Measurements from ENCODE around the gene MDM1.

The MDM1 gene, protein sequence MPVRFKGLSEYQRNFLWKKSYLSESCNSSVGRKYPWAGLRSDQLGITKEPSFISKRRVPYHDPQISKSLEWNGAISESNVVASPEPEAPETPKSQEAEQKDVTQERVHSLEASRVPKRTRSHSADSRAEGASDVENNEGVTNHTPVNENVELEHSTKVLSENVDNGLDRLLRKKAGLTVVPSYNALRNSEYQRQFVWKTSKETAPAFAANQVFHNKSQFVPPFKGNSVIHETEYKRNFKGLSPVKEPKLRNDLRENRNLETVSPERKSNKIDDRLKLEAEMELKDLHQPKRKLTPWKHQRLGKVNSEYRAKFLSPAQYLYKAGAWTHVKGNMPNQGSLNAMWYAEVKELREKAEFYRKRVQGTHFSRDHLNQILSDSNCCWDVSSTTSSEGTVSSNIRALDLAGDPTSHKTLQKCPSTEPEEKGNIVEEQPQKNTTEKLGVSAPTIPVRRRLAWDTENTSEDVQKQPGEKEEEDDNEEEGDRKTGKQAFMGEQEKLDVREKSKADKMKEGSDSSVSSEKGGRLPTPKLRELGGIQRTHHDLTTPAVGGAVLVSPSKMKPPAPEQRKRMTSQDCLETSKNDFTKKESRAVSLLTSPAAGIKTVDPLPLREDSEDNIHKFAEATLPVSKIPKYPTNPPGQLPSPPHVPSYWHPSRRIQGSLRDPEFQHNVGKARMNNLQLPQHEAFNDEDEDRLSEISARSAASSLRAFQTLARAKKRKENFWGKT
- long read RNA-seq, donor 1, partial matches to known transcripts: 0 of 5 reads
- long read RNA-seq, donor 1, other reads (novel, unspliced or antisense): 0 of 5 reads
- long read RNA-seq, donor 2, partial matches to known transcripts: 0 of 3 reads
- long read RNA-seq, donor 2, other reads (novel, unspliced or antisense): 0 of 3 reads
- long read RNA-seq, donor 3: 0 reads
- long read RNA-seq, donor 4, partial matches to known transcripts: 0 of 4 reads
- long read RNA-seq, donor 4, other reads (novel, unspliced or antisense): 0 of 4 reads
- long read RNA-seq, donor 5, partial matches to known transcripts: 0 of 4 reads
- long read RNA-seq, donor 5, other reads (novel, unspliced or antisense): 0 of 4 reads
- long read RNA-seq, donor 6, partial matches to known transcripts: 0 of 4 reads
- long read RNA-seq, donor 6, other reads (novel, unspliced or antisense): 0 of 4 reads
- long read RNA-seq, donor 7, partial matches to known transcripts: 0 of 3 reads
- long read RNA-seq, donor 7, other reads (novel, unspliced or antisense): 0 of 3 reads
- long read RNA-seq, donor 8, partial matches to known transcripts: 0 of 4 reads
- long read RNA-seq, donor 8, other reads (novel, unspliced or antisense): 0 of 4 reads

DNA sequence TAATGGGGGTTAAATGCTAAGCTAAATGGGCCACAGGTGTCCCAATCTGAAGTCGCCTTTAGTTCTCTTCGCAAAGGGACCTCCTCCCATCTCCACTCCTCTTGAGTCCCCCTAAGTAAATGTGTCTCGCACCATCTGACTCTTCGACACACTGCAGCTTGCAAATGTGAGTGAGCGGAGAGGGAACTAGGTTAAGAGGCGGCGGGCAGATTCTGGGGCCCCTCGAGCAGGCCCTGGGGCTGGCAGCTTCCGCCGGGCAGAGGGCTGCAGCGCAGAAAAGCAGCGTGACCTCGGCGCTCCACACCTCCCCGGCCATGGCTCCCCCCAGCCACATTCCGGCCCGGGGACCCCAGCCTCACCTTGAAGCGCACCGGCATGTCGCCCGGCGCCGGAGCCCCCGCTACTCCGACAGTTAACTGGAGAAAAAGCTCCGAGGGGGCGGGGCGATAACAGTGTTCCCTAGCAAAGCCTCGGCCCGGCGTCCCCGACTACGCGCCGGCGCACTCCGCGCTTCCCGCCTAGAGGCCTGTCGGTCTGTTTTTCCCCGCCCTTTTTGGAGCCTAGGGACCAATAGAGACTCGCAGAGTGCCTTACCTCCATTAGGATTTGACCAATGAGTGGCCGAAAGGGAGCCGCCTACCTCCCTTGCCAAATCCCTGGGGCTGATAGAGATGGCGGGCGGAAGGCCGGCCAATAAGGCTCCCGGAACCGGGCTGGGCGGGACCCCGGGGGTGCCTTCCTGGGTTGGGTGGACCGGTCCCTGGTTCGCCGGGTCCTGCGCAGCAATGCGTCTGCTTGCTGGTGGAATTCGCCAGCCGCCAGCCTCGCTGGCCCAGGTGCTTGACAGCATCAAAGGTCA, at the start of gene MDM1:
Gene MDM1, minus strand, starts transcription at position 494 of the 859 bp plus-strand sequence. Its CDS starts 117 bp downstream, at position 377.
- peak; percentile 89 for DNase-seq

DNA sequence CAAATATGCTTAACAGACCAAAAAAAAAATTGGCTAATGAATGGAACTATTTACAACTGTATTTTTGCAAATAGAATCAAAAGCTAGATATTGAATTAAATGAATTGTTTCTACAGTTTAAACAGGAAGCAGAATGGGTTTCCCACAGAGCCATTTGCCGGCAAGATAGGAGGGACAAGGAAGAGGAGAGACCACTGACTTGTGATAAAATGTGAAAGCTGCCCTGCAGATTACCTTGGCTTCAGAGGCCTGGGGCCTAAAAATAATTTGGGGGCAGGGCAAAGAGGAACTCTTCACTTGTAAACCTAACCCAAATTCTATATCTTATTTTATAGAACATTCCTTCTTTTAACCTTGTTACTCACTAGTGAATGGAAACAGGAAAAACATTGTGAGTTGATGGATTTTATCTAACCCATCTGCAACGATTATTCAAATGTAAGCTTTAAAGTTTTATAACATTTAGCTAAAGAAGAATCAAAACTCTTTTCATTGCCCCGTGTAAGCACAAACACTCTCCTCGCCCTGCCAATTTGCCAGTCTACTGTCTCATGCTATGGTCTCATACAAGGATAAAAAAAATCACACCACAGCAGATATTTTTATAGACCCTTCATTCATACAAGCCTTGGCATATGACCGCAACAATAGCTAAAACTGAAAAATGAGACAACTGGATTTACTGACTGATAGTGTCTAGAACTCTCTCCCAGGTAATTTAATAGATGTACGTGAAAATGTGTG, 49.5 kb upstream of the MDM1 start:
- no peak for DNase-seq

DNA sequence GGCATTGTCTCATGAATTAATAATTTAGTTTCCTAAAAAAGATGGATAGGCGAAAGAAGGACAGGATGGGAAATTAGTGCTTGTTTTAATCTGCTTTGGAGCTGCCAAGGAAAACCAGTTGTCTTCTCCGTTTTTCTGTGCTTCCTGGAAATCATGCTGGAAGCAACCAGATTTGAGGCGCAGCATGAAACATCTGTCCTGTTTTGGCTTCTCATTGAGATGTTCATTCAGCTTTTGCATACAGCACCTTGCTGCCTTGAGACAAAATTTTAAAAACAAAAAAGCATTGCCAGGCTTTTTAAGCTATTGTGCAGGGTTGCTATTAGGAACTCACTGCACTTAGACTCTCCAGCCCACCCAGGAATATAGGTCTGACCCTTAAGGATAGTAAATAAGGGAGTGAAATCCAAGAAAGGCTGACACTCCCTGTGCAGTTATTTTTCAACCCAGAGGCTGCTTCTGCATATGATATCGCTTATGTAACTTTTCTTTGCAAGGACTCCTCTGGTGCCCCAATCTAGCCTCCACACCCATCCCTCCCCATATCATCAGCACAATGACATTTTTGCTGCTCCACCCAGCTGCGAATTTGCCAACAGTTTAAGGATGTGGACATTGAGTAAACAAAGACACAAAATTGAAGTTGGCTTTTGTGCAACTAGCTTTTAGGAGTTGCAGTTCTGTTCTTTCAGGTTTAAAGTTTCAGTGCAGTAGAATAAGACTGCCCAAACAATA, 46.9 kb upstream of the MDM1 start:
- DNase-seq: no peak

GRCh38 chr12:68377881-68378280, 45.7 kb upstream of the MDM1 start:
- DNase-seq: no peak

DNA sequence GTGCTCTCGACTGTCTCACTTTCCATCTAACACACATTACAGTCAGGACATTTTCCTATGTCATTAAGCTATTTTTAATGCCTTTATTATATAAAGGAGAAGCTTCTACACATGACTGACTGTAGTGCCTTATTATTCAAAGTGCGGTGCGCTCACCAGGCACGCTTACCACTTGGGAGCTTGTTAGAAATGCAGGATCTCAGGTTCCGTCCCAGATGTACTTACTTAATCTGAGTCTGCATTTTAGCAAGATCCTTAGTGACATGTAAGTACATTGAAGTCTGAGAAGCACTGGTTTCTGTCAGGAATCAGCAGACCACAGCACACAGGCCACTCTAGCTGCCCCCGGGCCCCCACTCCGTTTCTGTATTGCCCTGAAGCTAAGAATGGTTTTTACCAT, 44.7 kb upstream of the MDM1 start:
- no peak for DNase-seq

DNA sequence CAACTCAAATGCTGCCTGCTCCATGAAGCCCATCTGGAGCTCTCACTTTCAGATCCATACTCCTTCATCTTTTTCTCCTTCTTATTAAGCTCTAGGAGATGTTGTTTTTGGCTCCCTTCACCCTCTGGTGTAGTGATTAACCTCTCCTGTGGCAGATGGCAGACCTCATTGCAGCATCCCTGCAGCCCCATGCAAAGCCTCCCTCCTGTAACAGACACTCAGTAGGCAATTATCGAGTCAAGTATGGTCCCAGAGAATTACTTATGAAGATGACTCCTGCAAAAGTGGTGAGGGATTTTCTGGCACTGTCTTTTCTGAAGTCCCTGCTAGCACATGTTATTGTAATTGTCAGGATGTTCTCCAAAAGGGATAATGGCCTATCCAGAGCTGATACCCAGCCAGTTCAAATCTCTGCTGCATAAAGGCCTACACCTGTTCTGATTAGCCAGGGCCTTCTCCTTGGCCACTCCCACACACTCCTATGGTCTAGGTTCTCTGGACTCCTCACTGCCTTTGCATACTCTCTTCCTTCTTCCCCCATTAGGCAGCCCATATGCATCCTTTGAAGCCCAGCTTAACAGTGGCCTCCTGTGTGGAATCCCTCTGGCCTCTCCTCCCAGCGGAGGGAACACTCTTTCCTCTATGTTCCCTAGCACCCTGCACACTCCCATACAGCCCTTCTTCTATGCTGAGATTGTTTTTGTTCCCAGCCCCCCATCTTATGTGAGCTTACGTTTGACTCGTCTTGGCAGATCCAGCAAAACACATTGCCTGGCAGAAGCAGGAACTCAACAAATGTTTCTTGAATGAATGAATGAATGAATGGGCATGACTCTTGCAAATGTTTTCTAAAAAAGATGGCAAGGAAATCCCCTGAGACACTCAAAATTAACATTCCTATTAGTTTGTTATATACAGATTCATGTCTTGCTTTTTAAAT, 43.9 kb upstream of the MDM1 start:
- no peak for DNase-seq

DNA sequence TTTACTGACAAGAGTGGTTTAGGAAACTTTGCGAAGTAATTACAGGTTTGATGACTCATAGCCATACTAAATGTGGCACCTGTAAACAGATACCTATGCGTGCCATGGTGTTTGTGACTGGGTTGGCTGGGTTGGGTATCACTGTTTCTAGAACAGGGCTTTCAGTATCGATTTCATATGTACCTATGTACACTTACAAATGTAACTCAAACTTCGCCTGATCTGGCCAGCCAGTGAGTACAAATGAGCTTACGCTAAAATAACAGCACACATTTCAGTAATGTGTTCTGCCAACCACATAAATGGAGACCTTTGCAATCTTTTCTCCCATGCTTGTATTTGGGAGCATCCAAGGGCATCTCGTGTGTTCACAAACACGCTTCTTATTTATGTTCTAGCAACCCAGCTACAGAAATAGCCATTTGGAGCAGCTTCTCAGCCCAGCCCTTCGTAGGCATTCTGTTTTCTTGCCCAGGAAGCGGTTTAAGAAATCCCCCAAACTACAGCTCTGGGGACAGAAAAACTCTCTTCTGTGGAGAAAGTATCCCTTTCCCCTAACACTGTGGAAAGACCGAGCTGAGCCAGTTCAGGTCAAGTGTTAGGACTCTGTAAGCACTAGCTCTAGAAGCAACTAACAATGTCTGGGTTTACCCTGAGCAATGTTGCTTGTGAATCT, 42.3 kb upstream of the MDM1 start:
- DNase-seq: no peak

- DNase-seq: no peak
Observed at GRCh38 chr12:68370667-68371066, 38.5 kb upstream of the MDM1 start.

- DNase-seq: peak; percentile 22
Observed at GRCh38 chr12:68370006-68370590, 37.9 kb upstream of the MDM1 start.

GRCh38 chr12:68368327-68368726, 36.2 kb upstream of the MDM1 start:
- DNase-seq: no peak

DNA sequence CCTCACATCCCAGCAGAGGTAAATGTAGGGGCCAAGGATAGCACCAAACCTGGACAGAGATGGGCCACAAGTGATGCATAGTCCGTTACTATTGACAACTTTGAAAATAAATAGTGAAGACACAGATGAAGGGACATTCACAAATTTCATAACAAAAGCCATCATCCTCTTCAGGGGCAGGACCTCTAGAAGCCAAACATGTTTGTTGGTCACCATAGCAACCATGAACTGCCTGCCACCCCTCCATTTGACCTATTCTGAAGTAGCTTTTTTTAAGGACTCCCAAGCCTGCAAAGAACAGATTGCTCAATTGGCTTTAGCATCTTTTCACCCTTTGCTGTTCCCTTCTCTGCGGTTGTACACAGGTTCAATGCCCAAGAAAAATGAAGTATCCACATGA, 35.7 kb upstream of the MDM1 start:
- DNase-seq: no peak

DNA sequence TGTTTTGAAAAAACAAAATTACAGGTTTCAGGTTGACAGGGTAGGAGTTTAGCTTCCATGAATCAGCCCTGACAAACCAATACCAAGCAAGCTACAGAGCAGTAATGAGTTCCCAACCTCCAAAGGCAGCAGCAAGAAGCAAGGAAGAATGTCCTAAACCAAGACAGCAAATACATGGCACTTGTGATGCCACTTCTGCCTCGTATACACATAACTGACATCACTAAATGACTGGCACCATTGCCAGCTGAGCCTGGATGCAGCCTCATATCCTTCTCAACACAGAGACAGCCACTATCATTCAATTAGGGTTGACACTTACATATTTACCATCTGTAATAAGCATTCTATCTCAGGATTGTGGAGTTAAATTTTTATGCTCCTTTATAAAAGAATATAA, 35.0 kb upstream of the MDM1 start:
- DNase-seq: no peak

- DNase-seq: peak; percentile 87
Observed at GRCh38 chr12:68364893-68365725, 32.9 kb upstream of the MDM1 start.

- no peak for DNase-seq
Observed at GRCh38 chr12:68364328-68364727, 32.2 kb upstream of the MDM1 start.

- no peak for DNase-seq
Observed at GRCh38 chr12:68361953-68362352, 29.8 kb upstream of the MDM1 start.

GRCh38 chr12:68359674-68360073, 27.5 kb upstream of the MDM1 start:
- no peak for DNase-seq

Measured in right kidney (tissue), 9 donors.